NCI-H2196 treated with DMSO at 0.1 percent for 48 hours (cell line): ENCODE data around the gene ATP5F1E.
"Not testable (repeated sequence)": the region's sequence is repeated elsewhere in the genome, so short reads cannot be mapped to it uniquely, and the experiment has no call there.

ENCODE experiments used
- DNase-seq: peaks from one replicate; lab custom pipeline; 2025; ENCODE audit not compliant: unreplicated experiment; lab: John Stamatoyannopoulos, UW

ATP5F1E gene

GRCh38 chr20:59043698-59044097 is 11.6 kb upstream of the ATP5F1E start:
- no peak for DNase-seq

GRCh38 chr20:59042796-59043631 is 10.9 kb upstream of the ATP5F1E start:
- DNase-seq: peak; percentile 89

- no peak for DNase-seq
These were observed 10.1 kb upstream of the ATP5F1E start, which contains the start of gene PRELID3B for GRCh38 chr20:59042151-59042795. PRELID3B (minus strand) TSS chr20:59042786; CDS start chr20:59042730, 56 bp downstream.

- DNase-seq: not testable (repeated sequence)
These were observed 9.4 kb upstream of the ATP5F1E start for GRCh38 chr20:59041487-59041886.

- no peak for DNase-seq
These were observed 8.5 kb upstream of the ATP5F1E start for GRCh38 chr20:59040667-59041066.

- no peak for DNase-seq
These were observed 7.1 kb upstream of the ATP5F1E start for GRCh38 chr20:59039233-59039632.

- no peak for DNase-seq
These were observed 5.3 kb upstream of the ATP5F1E start for GRCh38 chr20:59037386-59037785.

- no peak for DNase-seq
These were observed 3.2 kb upstream of the ATP5F1E start for GRCh38 chr20:59035381-59035780.

- DNase-seq: no peak
These were observed 1.6 kb upstream of the ATP5F1E start for GRCh38 chr20:59033616-59034165.

- DNase-seq: no peak
These were observed 958 bp upstream of the ATP5F1E start for GRCh38 chr20:59033093-59033492.

GRCh38 chr20:59032713-59033059 is 551 bp upstream of the ATP5F1E start:
- DNase-seq: peak; percentile 29

GRCh38 chr20:59031564-59032022 is 542 bp downstream of the ATP5F1E start:
- DNase-seq: no peak

- no peak for DNase-seq
These were observed 1.1 kb downstream of the ATP5F1E start for GRCh38 chr20:59030911-59031563.

GRCh38 chr20:59028812-59029211 is 3.3 kb downstream of the ATP5F1E start:
- no peak for DNase-seq

- no peak for DNase-seq
These were observed 4.3 kb downstream of the ATP5F1E start for GRCh38 chr20:59027741-59028320.

GRCh38 chr20:59026904-59027740 is 5.0 kb downstream of the ATP5F1E start:
- no peak for DNase-seq

- DNase-seq: no peak
These were observed 6.6 kb downstream of the ATP5F1E start for GRCh38 chr20:59025511-59025910.

- no peak for DNase-seq
These were observed 7.0 kb downstream of the ATP5F1E start for GRCh38 chr20:59025086-59025485.

- DNase-seq: no peak
These were observed 8.0 kb downstream of the ATP5F1E start for GRCh38 chr20:59024111-59024530.

GRCh38 chr20:59023616-59024015 is 8.5 kb downstream of the ATP5F1E start:
- no peak for DNase-seq
